ENCODE data around the gene AKIRIN2. TPM values are rescaled to one million over a fixed set of nuclear protein-coding genes. Genes with fewer than 3 reads are reported as not detected.
"Not testable (repeated sequence)": the region's sequence is repeated elsewhere in the genome, so short reads cannot be mapped to it uniquely, and the experiment has no call there.

Gene AKIRIN2
- polyA plus RNA-seq, 3 donors, result 102 to 145 (median 118) TPM

DNA sequence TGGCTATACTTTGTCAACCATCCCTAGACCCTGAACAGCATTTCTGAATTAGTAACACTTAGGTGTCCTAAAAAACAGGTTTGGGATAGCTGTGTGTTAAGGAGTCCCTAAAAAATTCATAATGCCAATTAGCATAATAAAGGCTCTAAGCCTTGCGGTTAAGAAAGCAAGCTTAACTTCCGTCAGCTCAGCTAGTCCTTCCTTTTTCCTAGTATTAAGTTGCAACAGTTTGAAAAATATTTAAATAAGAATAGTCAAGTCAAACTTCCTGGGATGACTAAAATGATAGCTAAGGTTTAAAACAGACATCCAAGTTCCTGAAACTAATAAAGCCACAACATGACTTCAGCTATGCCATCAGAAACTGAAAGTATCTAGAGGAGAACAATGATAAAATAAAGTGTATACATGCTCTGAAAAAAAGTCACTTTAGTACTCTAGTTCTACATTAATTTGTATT lies 3.5 kb downstream of the AKIRIN2 start:
- H3K4me3 ChIP-seq (replicated peaks in 1 of 3; ENCODE audit: low read depth in 2 of 3, low read length in 3 of 3), result peak overlapping the region; percentile 75 to 100 (median 85)
- peak overlapping the region; percentile 86 to 100 (median 99) for H3K27ac Mint-ChIP-seq
- H2AFZ ChIP-seq (ENCODE audit: insufficient read depth, low read depth, low read length, poor library complexity, severe bottlenecking), result no peak overlapping the region
- peaks cover 43% of the 10 kb centered on the region for H3K4me1 Mint-ChIP-seq
- H3K36me3 ChIP-seq (replicated peaks in 1 of 2; ENCODE audit: control insufficient read depth in 1 of 2, insufficient read depth in 2 of 2, low read length in 2 of 2), result peaks cover 9 to 11% of the 10 kb centered on the region in 2 donors
- intact Hi-C loops (cut with micrococcal nuclease), result loop anchor here (5.0 to 10.0 kb wide), 3 partner anchors 59 to 129 kb away; partner anchors contain the start of gene ORC3 (in 1 of the 2)
- H3K27ac ChIP-seq (ENCODE audit: low read depth in 1 of 2, low read length in 2 of 2), result peak overlapping the region in 1 of 2 donors; percentile 93
- no CpG with 5 or more reads among the region's 2 CpGs for WGBS (ENCODE audit: insufficient coverage)
- DNase-seq, result peak; percentile 73 to 94 (median 86)
- no peaks in the 10 kb centered on the region for H3K9me3 ChIP-seq (replicated peaks in 1 of 2; ENCODE audit: control insufficient read depth in 1 of 2, insufficient read depth in 1 of 2, low read length in 2 of 2)
- no peaks in the 10 kb centered on the region for H3K27me3 Mint-ChIP-seq (ENCODE audit: low read depth in 3 of 3)
- H4K20me1 ChIP-seq (ENCODE audit: insufficient read depth, low read length), result peaks cover 82% of the 10 kb centered on the region
- no peaks in the 10 kb centered on the region for H3K27me3 ChIP-seq (ENCODE audit: control insufficient read depth in 2 of 2, insufficient read depth in 2 of 2, low read length in 2 of 2)
- H3K4me1 ChIP-seq (ENCODE audit: control insufficient read depth in 1 of 2, insufficient read depth in 2 of 2, low read length in 2 of 2), result peaks cover 37 to 66% of the 10 kb centered on the region in 2 donors
- H3K79me2 ChIP-seq (ENCODE audit: insufficient read depth, low read length), result peaks cover 84% of the 10 kb centered on the region
- peak overlapping the region; percentile 99 for H3K4me3 Mint-ChIP-seq
- H3K36me3 Mint-ChIP-seq, result peaks cover 15 to 36% of the 10 kb centered on the region in 2 donors
- TF ChIP-seq, protein P1, sequence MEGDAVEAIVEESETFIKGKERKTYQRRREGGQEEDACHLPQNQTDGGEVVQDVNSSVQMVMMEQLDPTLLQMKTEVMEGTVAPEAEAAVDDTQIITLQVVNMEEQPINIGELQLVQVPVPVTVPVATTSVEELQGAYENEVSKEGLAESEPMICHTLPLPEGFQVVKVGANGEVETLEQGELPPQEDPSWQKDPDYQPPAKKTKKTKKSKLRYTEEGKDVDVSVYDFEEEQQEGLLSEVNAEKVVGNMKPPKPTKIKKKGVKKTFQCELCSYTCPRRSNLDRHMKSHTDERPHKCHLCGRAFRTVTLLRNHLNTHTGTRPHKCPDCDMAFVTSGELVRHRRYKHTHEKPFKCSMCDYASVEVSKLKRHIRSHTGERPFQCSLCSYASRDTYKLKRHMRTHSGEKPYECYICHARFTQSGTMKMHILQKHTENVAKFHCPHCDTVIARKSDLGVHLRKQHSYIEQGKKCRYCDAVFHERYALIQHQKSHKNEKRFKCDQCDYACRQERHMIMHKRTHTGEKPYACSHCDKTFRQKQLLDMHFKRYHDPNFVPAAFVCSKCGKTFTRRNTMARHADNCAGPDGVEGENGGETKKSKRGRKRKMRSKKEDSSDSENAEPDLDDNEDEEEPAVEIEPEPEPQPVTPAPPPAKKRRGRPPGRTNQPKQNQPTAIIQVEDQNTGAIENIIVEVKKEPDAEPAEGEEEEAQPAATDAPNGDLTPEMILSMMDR (IDR thresholded peaks at IDR 0.05), result no peak
- peaks cover 0 to 4% (median 0%) of the 10 kb centered on the region in 7 donors for H3K9me3 Mint-ChIP-seq
- H3K9ac ChIP-seq (ENCODE audit: insufficient read depth, low read length, poor library complexity, severe bottlenecking), result peak overlapping the region; percentile 100
- H3K4me2 ChIP-seq (replicated peaks; ENCODE audit: extremely low read depth, low read length, poor library complexity, severe bottlenecking), result peak overlapping the region; percentile 88

DNA sequence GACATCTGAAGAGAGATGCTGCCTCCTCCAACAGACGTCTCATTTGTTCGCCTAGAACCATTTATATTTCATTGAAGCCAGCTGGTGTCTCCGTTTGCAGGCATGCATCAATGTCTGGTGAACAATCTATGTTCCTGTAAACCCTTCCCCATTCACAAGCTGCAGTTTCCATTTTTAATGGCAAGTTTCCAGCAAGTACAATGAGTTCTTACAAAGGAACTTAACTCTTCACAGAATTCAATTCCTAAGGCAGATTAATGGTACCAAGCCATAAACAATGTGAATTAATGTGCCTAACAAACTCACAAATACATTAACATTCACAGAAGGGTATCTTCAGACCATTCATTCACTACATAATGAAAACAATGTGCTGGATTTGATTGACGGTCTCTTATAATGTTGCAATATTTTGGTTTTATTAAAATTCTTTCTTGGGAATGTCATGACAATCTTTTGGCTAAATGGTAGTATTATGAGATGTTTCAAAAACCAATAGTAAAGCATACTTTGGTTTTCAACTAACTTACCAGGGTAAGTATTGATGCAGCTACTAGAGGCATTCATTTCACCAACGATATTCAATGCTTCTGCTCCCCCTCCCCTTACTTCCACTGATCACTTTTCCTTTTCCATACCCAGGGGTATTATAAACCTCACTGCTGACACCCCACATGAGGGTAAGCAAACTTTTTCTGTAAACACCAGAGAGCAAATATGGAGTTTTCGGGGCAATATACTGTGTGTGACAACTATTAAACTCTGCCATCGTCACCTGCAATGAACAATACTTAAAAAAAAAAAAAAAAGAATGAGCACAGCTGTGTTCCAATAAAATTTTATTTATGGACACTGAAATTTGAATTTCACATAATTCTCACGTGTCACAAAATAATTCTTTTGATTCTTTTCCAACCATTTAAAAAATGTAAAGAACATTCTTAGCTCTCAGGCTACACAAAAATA lies 4.2 kb downstream of the AKIRIN2 start:
- Histone ChIP-seq H4K20me1 (ENCODE audit: insufficient read depth, low read length) (peaks cover 89% of the 10 kb centered on the region), H3K9me3 (replicated peaks in 1 of 2; ENCODE audit: control insufficient read depth in 1 of 2, insufficient read depth in 1 of 2, low read length in 2 of 2) (no peaks in the 10 kb centered on the region), H3K36me3 (replicated peaks in 1 of 2; ENCODE audit: control insufficient read depth in 1 of 2, insufficient read depth in 2 of 2, low read length in 2 of 2) (peaks cover 9 to 11% of the 10 kb centered on the region in 2 donors), H3K9ac (ENCODE audit: insufficient read depth, low read length, poor library complexity, severe bottlenecking) (no peak overlapping the region), H3K27ac (ENCODE audit: low read depth in 1 of 2, low read length in 2 of 2) (peak overlapping the region in 1 of 2 donors; percentile 93), H2AFZ (ENCODE audit: insufficient read depth, low read depth, low read length, poor library complexity, severe bottlenecking) (no peak overlapping the region), H3K27me3 (ENCODE audit: control insufficient read depth in 2 of 2, insufficient read depth in 2 of 2, low read length in 2 of 2) (no peaks in the 10 kb centered on the region), H3K79me2 (ENCODE audit: insufficient read depth, low read length) (peaks cover 91% of the 10 kb centered on the region), H3K4me2 (replicated peaks; ENCODE audit: extremely low read depth, low read length, poor library complexity, severe bottlenecking) (peak overlapping the region; percentile 88), H3K4me1 (ENCODE audit: control insufficient read depth in 1 of 2, insufficient read depth in 2 of 2, low read length in 2 of 2) (peaks cover 38 to 68% of the 10 kb centered on the region in 2 donors), H3K4me3 (replicated peaks in 1 of 3; ENCODE audit: low read depth in 2 of 3, low read length in 3 of 3) (peak overlapping the region; percentile 75 to 100 (median 85))
- 40% methylated on average over 2 of the region's 8 CpGs for WGBS (ENCODE audit: insufficient coverage)
- peaks cover 46% of the 10 kb centered on the region for H3K4me1 Mint-ChIP-seq
- peak overlapping the region; percentile 99 for H3K4me3 Mint-ChIP-seq
- no peaks in the 10 kb centered on the region for H3K27me3 Mint-ChIP-seq (ENCODE audit: low read depth in 3 of 3)
- TF ChIP-seq, protein P1 (IDR thresholded peaks at IDR 0.05), result no peak
- H3K36me3 Mint-ChIP-seq, result peaks cover 15 to 43% of the 10 kb centered on the region in 2 donors
- intact Hi-C loops (cut with micrococcal nuclease), result loop anchor here (5.0 to 10.0 kb wide), 3 partner anchors 59 to 129 kb away; partner anchors contain the start of gene ORC3 (in 1 of the 2)
- peak overlapping the region; percentile 86 to 100 (median 99) for H3K27ac Mint-ChIP-seq
- DNase-seq, result peak in 2 of 3 donors; percentile 37 to 61
- peaks cover 0 to 4% (median 0%) of the 10 kb centered on the region in 7 donors for H3K9me3 Mint-ChIP-seq

DNA sequence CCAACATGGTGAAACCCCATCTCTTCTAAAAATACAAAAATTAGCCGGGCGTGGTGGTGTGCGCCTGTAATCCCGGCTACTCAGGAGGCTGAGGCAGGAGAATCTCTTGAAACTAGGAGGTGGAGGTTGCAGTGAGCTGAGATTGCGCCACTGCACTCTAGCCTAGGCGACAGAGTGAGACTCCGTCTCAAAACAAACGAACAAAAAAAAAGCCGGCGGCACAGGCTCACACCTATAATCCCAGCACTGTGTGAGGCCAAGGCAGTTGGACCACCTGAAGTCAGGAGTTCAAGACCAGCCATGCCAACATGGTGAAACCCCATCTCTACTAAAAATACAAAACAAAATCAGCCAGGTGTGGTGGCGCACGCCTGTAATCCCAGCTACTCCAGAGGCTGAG lies 5.2 kb downstream of the AKIRIN2 start:
- peaks cover 9 to 11% of the 10 kb centered on the region in 2 donors for H3K36me3 ChIP-seq (replicated peaks in 1 of 2; ENCODE audit: control insufficient read depth in 1 of 2, insufficient read depth in 2 of 2, low read length in 2 of 2)
- H3K9me3 Mint-ChIP-seq; H3K9ac ChIP-seq (ENCODE audit: insufficient read depth, low read length, poor library complexity, severe bottlenecking); H3K27me3 ChIP-seq (ENCODE audit: control insufficient read depth in 2 of 2, insufficient read depth in 2 of 2, low read length in 2 of 2); H2AFZ ChIP-seq (ENCODE audit: insufficient read depth, low read depth, low read length, poor library complexity, severe bottlenecking); H3K27me3 Mint-ChIP-seq (ENCODE audit: low read depth in 3 of 3); H3K9me3 ChIP-seq (replicated peaks in 1 of 2; ENCODE audit: control insufficient read depth in 1 of 2, insufficient read depth in 1 of 2, low read length in 2 of 2); DNase-seq: not testable (repeated sequence)
- peak overlapping the region in 1 of 2 donors; percentile 93 for H3K27ac ChIP-seq (ENCODE audit: low read depth in 1 of 2, low read length in 2 of 2)
- peak overlapping the region; percentile 88 for H3K4me2 ChIP-seq (replicated peaks; ENCODE audit: extremely low read depth, low read length, poor library complexity, severe bottlenecking)
- H4K20me1 ChIP-seq (ENCODE audit: insufficient read depth, low read length), result peaks cover 99% of the 10 kb centered on the region
- H3K4me3 ChIP-seq (replicated peaks in 1 of 3; ENCODE audit: low read depth in 2 of 3, low read length in 3 of 3), result peak overlapping the region in 1 of 3 experiments; percentile 100
- peak overlapping the region; percentile 46 to 99 for H3K4me3 Mint-ChIP-seq
- WGBS (ENCODE audit: insufficient coverage), result 94% methylated on average over 6 of the region's 12 CpGs
- H3K4me1 ChIP-seq (ENCODE audit: control insufficient read depth in 1 of 2, insufficient read depth in 2 of 2, low read length in 2 of 2), result peaks cover 45 to 74% of the 10 kb centered on the region in 2 donors
- peaks cover 54% of the 10 kb centered on the region for H3K4me1 Mint-ChIP-seq
- H3K79me2 ChIP-seq (ENCODE audit: insufficient read depth, low read length), result peaks cover 100% of the 10 kb centered on the region
- H3K36me3 Mint-ChIP-seq, result peaks cover 17 to 51% of the 10 kb centered on the region in 2 donors
- intact Hi-C loops (cut with micrococcal nuclease), result loop anchor here (5.0 to 10.0 kb wide), 3 partner anchors 60 to 130 kb away; partner anchors contain the start of gene ORC3 (in 1 of the 2)
- H3K27ac Mint-ChIP-seq, result peak overlapping the region in 4 of 7 donors; percentile 41 to 94 (median 66)

Data from CD14-positive monocyte (primary cell).